Superior temporal gyrus (tissue), 1 donor: ENCODE results near the gene MT1B.

Experiments
- DNase-seq: peaks from one replicate; pipeline ENCODE4 v3.0.0-alpha.2; 2016; ENCODE audit errors: extremely low spot score

The MT1B gene

GRCh38 chr16:56651586-56651985 is at the start of gene MT1B:
Gene MT1B (plus strand): TSS chr16:56651886. CDS start chr16:56651954, 68 bp downstream.
- DNase-seq, result no peak

- DNase-seq, result peak; percentile 77
These were observed 48.1 kb upstream of the MT1B start for GRCh38 chr16:56603589-56603988.

- DNase-seq, result no peak
These were observed 46.7 kb upstream of the MT1B start for GRCh38 chr16:56604966-56605365.

- DNase-seq, result no peak
These were observed 46.2 kb upstream of the MT1B start for GRCh38 chr16:56605475-56605874.

- no peak for DNase-seq
These were observed 45.6 kb upstream of the MT1B start for GRCh38 chr16:56606071-56606475.

- peak; percentile 70 for DNase-seq
These were observed 45.1 kb upstream of the MT1B start for GRCh38 chr16:56606476-56607108.

GRCh38 chr16:56607109-56607618 is 44.5 kb upstream of the MT1B start:
- DNase-seq, result no peak

GRCh38 chr16:56607675-56608042 is 44.0 kb upstream of the MT1B start:
- DNase-seq, result no peak

GRCh38 chr16:56608043-56608875 is 43.4 kb upstream of the MT1B start, which contains the start of gene MT2A:
Gene MT2A (plus strand): TSS chr16:56608584. CDS start chr16:56608656, 72 bp downstream.
- DNase-seq, result peak; percentile 90

- DNase-seq, result peak; percentile 47
These were observed 42.7 kb upstream of the MT1B start for GRCh38 chr16:56608876-56609462.

- peak; percentile 79 for DNase-seq
These were observed 42.2 kb upstream of the MT1B start for GRCh38 chr16:56609463-56609921.

GRCh38 chr16:56610017-56610608 is 41.6 kb upstream of the MT1B start:
- peak; percentile 53 for DNase-seq

GRCh38 chr16:56610609-56611111 is 41.0 kb upstream of the MT1B start:
- DNase-seq, result no peak

GRCh38 chr16:56611281-56611833 is 40.3 kb upstream of the MT1B start:
- DNase-seq, result no peak

GRCh38 chr16:56613706-56614105 is 38.0 kb upstream of the MT1B start:
- DNase-seq, result no peak

GRCh38 chr16:56614549-56614991 is 37.1 kb upstream of the MT1B start:
- DNase-seq, result no peak

- DNase-seq, result no peak
These were observed 36.3 kb upstream of the MT1B start for GRCh38 chr16:56615353-56615752.

- DNase-seq, result no peak
These were observed 35.0 kb upstream of the MT1B start for GRCh38 chr16:56616608-56617211.

GRCh38 chr16:56617212-56618085 is 34.2 kb upstream of the MT1B start:
- DNase-seq, result no peak

- DNase-seq, result no peak
These were observed 33.5 kb upstream of the MT1B start for GRCh38 chr16:56618138-56618537.
